K562 (cell line): Measurements from ENCODE around the gene NLK. TPM values are rescaled to one million over a fixed set of nuclear protein-coding genes. Genes with fewer than 3 reads are reported as not detected.

Experiments used
- ATAC-seq: fragments of 200-7000 bp; cut with Tn5 transposase; 3 replicates; pipeline ENCODE4 v1.9.1; 2020; ENCODE audit warnings: moderate library complexity
- BruUV-seq: library from RNA; stranded (reverse); fragments of 400-500 nt; replicated peaks from 2 replicates; lab custom pipeline; 2021; lab: Mats Ljungman, UMichigan
- CTCF ChIA-PET: fragments of 300-600 bp; formaldehyde crosslinking; extraction: SDS; loops from one replicate; lab custom pipeline; 2021; ENCODE audit warnings: low intra/inter-chr PET ratio; lab: Yijun Ruan, JAX
- POLR2A ChIA-PET: fragments of 300-600, 350-650 bp; sonication (Branson Sonifier 250); formaldehyde crosslinking; extraction: SDS; loops from one replicate; lab custom pipeline; 2021; ENCODE audit warnings: antibody characterized with exemption, inconsistent platforms; lab: Yijun Ruan, JAX
- DNase-seq, 4 experiments: peaks; one replicate each; pipeline versions ENCODE4 v3.0.0 to v3.0.0-alpha.2; 2011 to 2018; ENCODE audit warnings: low spot score in 3 of 4, mixed read lengths in 3 of 4; ENCODE audit errors: extremely low read depth in 1 of 4
- FAIRE-seq: peaks from 2 replicates; lab custom pipeline; 2011; peaks lifted over from hg19 to GRCh38; lab: Jason Lieb, UNC
- H2AFZ ChIP-seq: 2 replicates; pipeline ENCODE4 v1.6.0; 2011; ENCODE audit warnings: low read depth, low read length, control low read depth, inconsistent platforms
- H3K27ac ChIP-seq: fragments of 200-600 bp; 3 replicates; pipeline ENCODE4 v1.8.0; 2011; ENCODE audit warnings: low read depth, mild to moderate bottlenecking, control low read depth, inconsistent platforms, low read length, moderate library complexity, mixed read lengths; ENCODE audit errors: extremely low read depth
- H3K27me3 ChIP-seq, 2 experiments: fragments of 300-600 bp in 1 of 2; 2 replicates in 1 of 2; 3 replicates in 1 of 2; pipeline versions ENCODE4 v1.6.0 to v1.8.0; 2011; ENCODE audit warnings: inconsistent platforms in 2 of 2, low read length in 2 of 2, mild to moderate bottlenecking in 1 of 2, mixed read lengths in 1 of 2, moderate library complexity in 1 of 2; ENCODE audit not compliant: control insufficient read depth in 2 of 2, insufficient read depth in 2 of 2
- H3K36me3 ChIP-seq: fragments of 300-600 bp; 3 replicates; pipeline ENCODE4 v1.8.0; 2011; ENCODE audit warnings: mild to moderate bottlenecking, low read length, inconsistent platforms; ENCODE audit not compliant: control insufficient read depth, insufficient read depth
- H3K4me1 ChIP-seq, 2 experiments: fragments of 200-600 bp in 1 of 2; replicated peaks in 1 of 2; 2 replicates in 1 of 2; 3 replicates in 1 of 2; pipeline versions ENCODE4 v1.5.1 to v1.8.0; 2011; ENCODE audit warnings: inconsistent platforms in 2 of 2, low read length in 2 of 2, mild to moderate bottlenecking in 1 of 2, mixed read lengths in 1 of 2, moderate library complexity in 1 of 2; ENCODE audit not compliant: control insufficient read depth in 2 of 2, insufficient read depth in 2 of 2
- H3K4me2 ChIP-seq: 2 replicates; pipeline ENCODE4 v1.6.1; 2011; ENCODE audit warnings: low read length, control low read depth, inconsistent platforms, mixed read lengths; ENCODE audit not compliant: insufficient read depth
- H3K4me3 ChIP-seq: fragments of 200-600 bp; sonication (generic), shearing (Covaris generic); 2 replicates; pipeline ENCODE4 v1.5.1; 2016; ENCODE audit warnings: control low read depth, inconsistent platforms
- H3K79me2 ChIP-seq: fragments of 200-600 bp; 3 replicates; pipeline ENCODE4 v1.8.0; 2011; ENCODE audit warnings: low read length, inconsistent platforms; ENCODE audit not compliant: control insufficient read depth, insufficient read depth
- H3K9ac ChIP-seq, 2 experiments: 2 replicates each; pipeline versions ENCODE4 v1.6.0 to v1.6.1; 2011; ENCODE audit warnings: low read depth in 2 of 2, low read length in 2 of 2, control low read depth in 1 of 2, inconsistent platforms in 1 of 2, mild to moderate bottlenecking in 1 of 2, mixed read lengths in 1 of 2; ENCODE audit not compliant: insufficient read depth in 1 of 2
- H3K9me1 ChIP-seq: one replicate; pipeline ENCODE4 v1.6.0; 2011; ENCODE audit warnings: inconsistent platforms, mild to moderate bottlenecking, low read length, moderate library complexity; ENCODE audit not compliant: control insufficient read depth, insufficient read depth
- H3K9me3 ChIP-seq: replicated peaks from 2 replicates; pipeline ENCODE4 v1.5.1; 2011; ENCODE audit warnings: low read depth, low read length, inconsistent platforms; ENCODE audit not compliant: control insufficient read depth, insufficient read depth
- H4K20me1 ChIP-seq: replicated peaks from 2 replicates; pipeline ENCODE4 v1.6.1; 2011; ENCODE audit warnings: low read length, inconsistent platforms, mixed read lengths; ENCODE audit not compliant: control insufficient read depth, insufficient read depth
- ATF3 ChIP-seq, 2 experiments: fragments of 450-650 bp in 1 of 2; sonication (generic) in 1 of 2; formaldehyde crosslinking in 1 of 2; IDR thresholded peaks in 1 of 2; conservative IDR thresholded peaks in 1 of 2; 2 replicates each; pipeline versions ENCODE4 v1.6.1 to v1.8.1; 2016 to 2023; ENCODE audit warnings: mild to moderate bottlenecking in 2 of 2, moderate library complexity in 2 of 2, inconsistent platforms in 1 of 2, missing genetic modification reagents in 1 of 2
- ATF7 ChIP-seq: fragments of 450-650 bp; IDR thresholded peaks from 2 replicates; pipeline ENCODE4 v1.7.1; 2014; ENCODE audit warnings: mild to moderate bottlenecking, moderate library complexity
- CC2D1A ChIP-seq: fragments of 450-650 bp; IDR thresholded peaks from 2 replicates; pipeline ENCODE4 v1.6.1; 2017; ENCODE audit warnings: mild to moderate bottlenecking
- CHAMP1 ChIP-seq: fragments of 450-650 bp; IDR thresholded peaks from 2 replicates; pipeline ENCODE4 v1.6.1; 2016; ENCODE audit warnings: mild to moderate bottlenecking
- FUS ChIP-seq: fragments of 200-400 bp; formaldehyde crosslinking; optimal IDR thresholded peaks from 2 replicates; pipeline ENCODE3; 2017; ENCODE audit warnings: low read depth, low read length
- NCOA6 ChIP-seq: fragments of 450-650 bp; IDR thresholded peaks from 2 replicates; pipeline ENCODE4 v1.6.1; 2017; ENCODE audit warnings: mild to moderate bottlenecking
- NFXL1 ChIP-seq: fragments of 450-650 bp; formaldehyde crosslinking; IDR thresholded peaks from 2 replicates; pipeline ENCODE4 v1.4.0; 2021; ENCODE audit warnings: mild to moderate bottlenecking
- POLR2G ChIP-seq: fragments of 200-400 bp; formaldehyde crosslinking; IDR thresholded peaks from 2 replicates; pipeline ENCODE4 v1.6.1; 2017; ENCODE audit warnings: low read depth, mild to moderate bottlenecking, antibody characterized with exemption, low read length, moderate library complexity
- PYGO2 ChIP-seq: fragments of 450-650 bp; IDR thresholded peaks from 2 replicates; pipeline ENCODE4 v1.6.1; 2016; ENCODE audit warnings: mild to moderate bottlenecking, missing genetic modification characterization, moderate library complexity, missing compliant biosample characterization
- THRA ChIP-seq: fragments of 450-650 bp; IDR thresholded peaks from 2 replicates; pipeline ENCODE4 v1.6.1; 2017; ENCODE audit warnings: mild to moderate bottlenecking, moderate library complexity
- ZNF239 ChIP-seq: fragments of 250-450 bp; sonication (Bioruptor Pico); IDR thresholded peaks from 2 replicates; pipeline ENCODE4 v1.4.0; 2020; ENCODE audit warnings: mild to moderate bottlenecking
- ZNF253 ChIP-seq: fragments of 250-450 bp; sonication (Bioruptor Pico); conservative IDR thresholded peaks from 2 replicates; pipeline ENCODE4 v1.6.1; 2021; ENCODE audit warnings: mild to moderate bottlenecking
- ZNF79 ChIP-seq: fragments of 250-450 bp; sonication (Bioruptor Pico); IDR thresholded peaks from 2 replicates; pipeline ENCODE4 v1.4.0; 2020; ENCODE audit warnings: low read depth, mild to moderate bottlenecking, moderate library complexity
- WGBS: fragments of 100-300 bp; shearing (Covaris generic); methylation state at CpG from one replicate; pipeline ENCODE4 v1.1.6; 2016; ENCODE audit warnings: low coverage, mixed read lengths; ENCODE audit not compliant: insufficient coverage; ENCODE audit errors: missing lambda C conversion rate; 5-methylcytosine and 5-hydroxymethylcytosine counted together
- in situ Hi-C: fragments of 300-500 bp; cut with MboI; formaldehyde crosslinking; loops from 4 replicates; pipeline ENCODE4 v1.15.0; 2018; ENCODE audit warnings: inconsistent platforms, mixed read lengths
- intact Hi-C: fragments of 100-400 bp; cut with micrococcal nuclease; formaldehyde crosslinking; loops from 2 replicates; pipeline ENCODE4 v1.14.2; 2022
- polyA plus RNA-seq, 8 experiments: library from polyadenylated mRNA; depleted of rRNA in 4 of 8; stranded (reverse) in 5 of 8; unstranded in 3 of 8; fragments of >200 nt; fragmentation: Nextera tagmentation in 2 of 8; fragmentation: Illumina TruSeq in 1 of 8; extraction: Ambion mirVana in 2 of 8; extraction: Trizol in 1 of 8; gene quantifications; 2 replicates each; pipeline versions ENCODE4 v1.2.1 to v1.2.3, GENCODE V29; 2011 to 2014; ENCODE audit warnings: inconsistent platforms in 1 of 8, missing spikeins in 1 of 8
- total RNA-seq, 7 experiments: library from RNA; depleted of rRNA in 6 of 7; stranded (reverse); fragments of >200 nt in 6 of 7; fragmentation: Illumina TruSeq in 2 of 7; extraction: Trizol in 2 of 7; gene quantifications; 2 replicates each; pipeline versions ENCODE4 v1.2.1 to v1.2.3, GENCODE V29; 2011 to 2021; ENCODE audit warnings: low replicate concordance in 1 of 7

NLK gene
- total and polyA plus RNA-seq, 9 of the 15 experiments (the other 6 are each of a cell fraction or from before 2014, with no cell fraction given), result 10.9 to 59.6 (median 26.7) TPM

- TF ChIP-seq CHAMP1 (no peak), THRA (no peak), ZNF79 (CRISPR knock-in tag) (no peak), ZNF239 (no peak), FUS (no peak), ZNF253 (CRISPR knock-in tag) (no peak), POLR2G (no peak)
Observed at GRCh38 chr17:28130472-28130871, 88.0 kb downstream of the NLK start (continued).

GRCh38 chr17:28131599-28131998 lies 89.1 kb downstream of the NLK start:
- POLR2A ChIA-PET, result interaction anchor here (0.6 to 1.1 kb wide), 4 partner anchors 12 to 323 kb away, joined by 3 to 5 read pairs (median 3); no protein-coding TSS in a partner anchor
- WGBS, result 97% methylated on average over 4 of the region's 4 CpGs
- no peaks in the 10 kb centered on the region for H3K79me2 ChIP-seq
- CTCF ChIA-PET, result interaction anchor here (0.6 kb wide), 1 partner anchor 14 kb away, joined by 6 read pairs; no protein-coding TSS in a partner anchor
- no peaks in the 10 kb centered on the region for H3K9me3 ChIP-seq
- DNase-seq, result no peak
- no peak overlapping the region for H3K4me3 ChIP-seq
- no TSS peak for BruUV-seq
- TF ChIP-seq NFXL1 (no peak), NCOA6 (no peak), CC2D1A (no peak), ATF7 (no peak), ATF3 (IDR thresholded peaks at IDR 0.05) (no peak), ATF3 (CRISPR knock-in tag; conservative IDR thresholded peaks at IDR 0.05) (no peak), PYGO2 (tag) (no peak)
- TF ChIP-seq, all 486 proteins: peak for 0
- FAIRE-seq, result no peak
- Histone ChIP-seq H2AFZ (no peak overlapping the region), H3K27ac (no peak overlapping the region), H3K4me1 (no peaks in the 10 kb centered on the region; a peak in 2 of 5 replicates), H3K4me2 (no peak overlapping the region), H3K27me3 (no peaks in the 10 kb centered on the region), H3K36me3 (peaks cover 19% of the 10 kb centered on the region), H3K9ac (no peak overlapping the region), H3K9me1 (no peaks in the 10 kb centered on the region), H4K20me1 (no peaks in the 10 kb centered on the region)
- intact Hi-C loops, result loop anchor here (10.0 kb wide), 1 partner anchor 327 kb away; the partner anchor contains the start of gene NOS2
- in situ Hi-C loops, result no loop called here
- no peak for ATAC-seq
